IPS-15b (cell line): ENCODE results near the gene IER5L.

ENCODE experiments used
- H3K27me3 ChIP-seq: one replicate; pipeline ENCODE4 v1.6.1; 2013; ENCODE audit warnings: low read length; ENCODE audit not compliant: control insufficient read depth, insufficient read depth
- H3K36me3 ChIP-seq: one replicate; pipeline ENCODE4 v1.6.1; 2013; ENCODE audit warnings: low read length; ENCODE audit not compliant: control insufficient read depth, insufficient read depth
- H3K4me1 ChIP-seq: one replicate; pipeline ENCODE4 v1.6.1; 2013; ENCODE audit warnings: mild to moderate bottlenecking, low read length; ENCODE audit not compliant: control insufficient read depth, insufficient read depth
- H3K4me3 ChIP-seq: one replicate; pipeline ENCODE4 v1.5.1; 2013; ENCODE audit warnings: low read depth, low read length
- H3K9ac ChIP-seq: one replicate; pipeline ENCODE4 v1.6.1; 2013; ENCODE audit warnings: low read depth, mild to moderate bottlenecking, low read length
- H3K9me3 ChIP-seq: one replicate; pipeline ENCODE4 v1.6.1; 2013; ENCODE audit warnings: mild to moderate bottlenecking, low read length; ENCODE audit not compliant: control insufficient read depth, insufficient read depth

IER5L gene

DNA sequence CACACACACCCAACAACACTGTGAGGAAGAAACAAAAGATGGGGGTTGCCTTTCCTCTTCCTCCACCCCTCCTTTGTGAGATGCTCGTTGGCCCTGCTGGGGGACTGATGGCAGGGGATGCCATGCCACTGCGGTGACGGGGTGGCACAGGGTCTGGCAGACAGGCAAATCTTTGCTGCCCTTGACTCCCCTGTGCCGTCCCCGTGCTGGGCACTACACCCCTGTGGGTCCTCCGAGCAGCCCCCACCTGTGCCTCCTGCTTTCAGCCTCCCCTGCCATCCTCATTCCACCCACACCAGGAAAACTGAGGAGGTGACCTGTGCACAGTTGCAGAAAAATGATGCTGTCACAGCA lies 40.2 kb upstream of the IER5L start:
- Histone ChIP-seq H3K4me3 (no peak overlapping the region), H3K4me1 (peaks cover 7% of the 10 kb centered on the region), H3K9me3 (no peaks in the 10 kb centered on the region), H3K36me3 (no peaks in the 10 kb centered on the region), H3K27me3 (no peaks in the 10 kb centered on the region), H3K9ac (no peak overlapping the region)

DNA sequence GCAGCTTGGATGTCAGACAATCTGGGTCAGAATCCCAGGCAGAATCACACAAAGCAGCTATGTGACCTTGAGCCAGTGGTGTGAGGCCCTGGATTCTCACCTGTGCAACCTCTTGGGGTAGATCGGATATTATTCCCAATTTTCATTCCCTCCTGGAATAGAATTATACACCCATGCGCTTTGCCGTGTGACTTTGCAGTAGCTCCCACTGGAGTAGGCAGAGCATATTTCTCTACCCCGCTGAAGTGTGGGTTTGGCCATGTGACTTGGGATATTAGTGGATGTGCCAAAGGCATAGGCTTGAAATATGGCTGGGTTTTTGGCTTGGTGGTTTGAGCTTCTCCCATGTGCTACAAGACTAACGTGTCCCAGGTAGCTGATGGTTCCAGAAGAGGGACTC lies 35.5 kb upstream of the IER5L start:
- H3K4me3 ChIP-seq: no peak overlapping the region
- H3K27me3 ChIP-seq: no peaks in the 10 kb centered on the region
- H3K9me3 ChIP-seq: no peaks in the 10 kb centered on the region
- H3K9ac ChIP-seq: no peak overlapping the region
- H3K4me1 ChIP-seq: no peaks in the 10 kb centered on the region
- no peaks in the 10 kb centered on the region for H3K36me3 ChIP-seq

DNA sequence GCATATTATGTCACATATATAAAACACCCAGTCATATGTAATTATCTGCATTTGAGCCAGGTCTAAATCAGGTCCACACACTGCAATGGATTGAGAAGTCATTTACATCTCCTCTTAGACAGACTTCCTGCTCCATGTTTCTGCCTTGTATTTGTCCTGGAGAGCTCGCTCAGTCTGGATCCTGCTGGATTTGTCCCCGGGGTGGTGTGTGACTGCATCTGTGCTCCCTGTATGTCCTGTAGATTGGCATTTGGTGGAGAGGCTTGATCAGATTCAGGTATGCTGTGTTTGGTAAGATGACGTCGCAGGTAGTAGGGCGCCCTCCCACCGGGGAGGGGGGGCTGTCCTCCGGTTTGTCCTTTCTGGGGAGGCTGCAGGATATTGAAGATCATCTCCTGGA lies 33.6 kb upstream of the IER5L start:
- Histone ChIP-seq H3K36me3 (no peaks in the 10 kb centered on the region), H3K4me1 (peaks cover 3% of the 10 kb centered on the region), H3K4me3 (no peak overlapping the region), H3K9ac (no peak overlapping the region), H3K9me3 (no peaks in the 10 kb centered on the region), H3K27me3 (no peaks in the 10 kb centered on the region)

DNA sequence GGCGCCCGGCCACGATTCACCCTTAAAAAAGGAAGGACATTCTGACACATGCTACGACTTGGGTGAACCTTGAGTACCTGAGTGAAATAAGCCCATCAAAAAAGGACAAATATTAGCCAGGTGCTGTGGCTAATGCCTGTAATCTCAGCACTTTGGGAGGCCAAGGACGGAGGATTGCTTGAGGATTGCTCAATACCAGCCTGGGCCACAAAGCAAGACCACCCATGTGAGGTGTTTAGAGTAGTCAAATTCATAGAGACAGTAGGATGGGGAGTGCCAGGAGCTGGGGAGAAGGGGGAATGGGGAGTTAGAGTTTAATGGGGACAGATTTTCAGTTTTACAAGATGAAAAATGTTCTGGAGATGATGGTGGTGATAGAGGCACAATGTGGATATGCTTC lies 32.1 kb upstream of the IER5L start:
- Histone ChIP-seq H3K4me3 (peak overlapping the region; percentile 76), H3K4me1 (peaks cover 3% of the 10 kb centered on the region), H3K9ac (no peak overlapping the region), H3K9me3 (no peaks in the 10 kb centered on the region), H3K27me3 (no peaks in the 10 kb centered on the region), H3K36me3 (no peaks in the 10 kb centered on the region)

DNA sequence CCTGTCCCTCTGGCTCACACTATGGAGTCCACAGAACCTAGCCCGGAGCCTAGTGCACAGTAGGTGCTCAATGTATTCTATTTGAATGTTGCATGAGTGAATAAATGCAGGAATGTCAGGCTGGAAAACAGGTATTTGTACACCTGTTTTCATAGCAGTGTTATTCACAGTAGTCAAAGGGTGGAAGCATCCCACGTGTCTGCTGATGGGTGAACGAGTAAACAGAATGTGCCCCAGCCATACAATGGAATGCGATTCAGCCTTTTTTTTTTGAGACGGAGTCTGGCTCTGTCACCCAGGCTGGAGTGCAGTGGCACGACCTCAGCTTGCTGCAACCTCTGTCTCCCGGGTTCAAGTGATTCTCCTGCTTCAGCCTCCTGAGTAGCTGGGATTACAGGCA lies 31.5 kb upstream of the IER5L start:
- peaks cover 3% of the 10 kb centered on the region for H3K4me1 ChIP-seq
- H3K4me3 ChIP-seq: peak overlapping the region; percentile 76

DNA sequence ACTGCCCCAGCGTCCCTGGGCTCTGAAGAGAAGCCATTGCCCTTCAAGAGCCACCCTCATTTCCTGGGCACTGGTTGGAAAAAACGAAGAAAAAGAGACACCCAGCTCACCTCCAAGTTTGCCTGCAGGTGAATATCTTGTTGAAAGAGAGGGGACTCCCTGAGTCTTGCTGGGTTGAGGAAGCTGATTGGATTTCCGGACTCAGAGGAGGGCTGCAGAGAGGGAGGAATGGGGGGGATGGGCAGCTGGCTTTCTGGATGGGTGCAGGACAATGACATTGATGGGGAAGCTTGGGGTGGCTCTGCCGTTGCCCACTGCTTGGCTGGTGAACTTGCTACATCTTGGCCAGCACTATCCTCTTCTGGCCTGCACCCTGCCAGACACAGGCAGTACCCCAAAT lies 31.0 kb upstream of the IER5L start:
- peak overlapping the region; percentile 79 for H3K9ac ChIP-seq
- peak overlapping the region; percentile 76 for H3K4me3 ChIP-seq

More for the DNA sequence above, 31.5 kb upstream of the IER5L start:
- no peaks in the 10 kb centered on the region for H3K27me3 ChIP-seq
- H3K9ac ChIP-seq: peak overlapping the region; percentile 79
- no peaks in the 10 kb centered on the region for H3K9me3 ChIP-seq
- H3K36me3 ChIP-seq: no peaks in the 10 kb centered on the region

DNA sequence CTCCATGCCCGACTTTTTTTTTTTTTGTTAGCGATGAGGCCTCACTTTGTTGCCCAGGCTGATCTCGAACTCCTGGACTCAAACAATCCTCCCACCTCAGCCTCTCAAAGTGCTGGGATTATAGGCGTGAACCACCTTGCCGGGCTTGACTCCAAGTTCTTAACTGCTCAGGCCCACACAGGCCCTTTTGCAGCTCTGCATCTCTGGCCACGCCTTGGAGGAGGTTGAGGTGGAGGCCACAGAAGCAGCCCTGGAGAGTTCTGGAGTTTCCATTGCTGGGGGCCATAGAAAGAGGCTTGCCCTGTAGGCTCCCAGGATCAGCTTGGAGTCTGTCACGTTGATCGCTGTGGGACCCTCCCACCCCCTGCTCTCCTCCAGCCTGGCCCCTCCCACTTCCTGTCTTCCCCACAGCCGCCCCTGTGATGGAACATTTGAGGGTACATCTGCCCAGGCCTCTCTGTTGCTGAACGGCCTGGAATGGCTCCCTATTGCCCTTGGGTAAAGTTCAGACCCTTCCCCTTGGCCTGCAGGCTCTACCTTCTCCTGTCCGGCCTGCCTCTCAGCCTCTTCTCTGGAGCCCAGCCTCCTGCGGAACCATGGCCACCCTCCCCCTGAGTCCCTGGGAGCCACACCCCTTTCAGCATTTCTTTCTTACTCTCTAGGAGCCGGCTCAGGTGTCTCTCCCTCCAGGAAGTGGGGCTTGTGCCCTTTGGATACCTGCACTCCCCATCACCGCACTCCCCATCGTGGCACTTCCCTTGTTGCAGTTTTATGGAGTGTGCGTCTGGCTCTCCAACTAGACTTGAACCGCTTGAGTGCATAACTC lies 30.4 kb upstream of the IER5L start:
- peaks cover 3% of the 10 kb centered on the region for H3K4me1 ChIP-seq
- peak overlapping the region; percentile 76 for H3K4me3 ChIP-seq
- peak overlapping the region; percentile 79 for H3K9ac ChIP-seq
- no peaks in the 10 kb centered on the region for H3K9me3 ChIP-seq
- no peaks in the 10 kb centered on the region for H3K36me3 ChIP-seq
- H3K27me3 ChIP-seq: peaks cover 7% of the 10 kb centered on the region

More for the DNA sequence above, 31.0 kb upstream of the IER5L start:
- Histone ChIP-seq H3K4me1 (peaks cover 3% of the 10 kb centered on the region), H3K36me3 (no peaks in the 10 kb centered on the region), H3K27me3 (peaks cover 2% of the 10 kb centered on the region), H3K9me3 (no peaks in the 10 kb centered on the region)

DNA sequence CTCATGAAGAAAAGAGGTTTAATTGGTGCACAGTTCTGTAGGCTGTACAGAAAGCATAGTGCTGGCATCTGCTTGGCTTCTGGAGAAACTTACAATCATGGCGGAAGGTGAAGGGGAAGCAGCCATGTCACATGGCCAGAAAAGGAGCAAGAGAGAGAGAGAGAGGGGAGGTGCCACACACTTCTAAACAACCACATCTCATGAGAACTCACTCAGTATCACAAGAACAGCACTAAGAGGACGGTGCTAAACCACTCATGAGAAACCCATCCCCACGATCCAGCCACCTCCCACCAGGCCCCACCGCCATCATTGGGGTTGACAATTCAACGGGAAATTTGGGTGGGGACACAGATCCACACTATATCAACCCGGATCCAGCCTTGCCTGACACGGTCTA lies 28.8 kb upstream of the IER5L start:
- Histone ChIP-seq H3K9ac (no peak overlapping the region), H3K4me3 (no peak overlapping the region), H3K9me3 (no peaks in the 10 kb centered on the region), H3K4me1 (peaks cover 3% of the 10 kb centered on the region), H3K27me3 (peaks cover 7% of the 10 kb centered on the region), H3K36me3 (no peaks in the 10 kb centered on the region)

DNA sequence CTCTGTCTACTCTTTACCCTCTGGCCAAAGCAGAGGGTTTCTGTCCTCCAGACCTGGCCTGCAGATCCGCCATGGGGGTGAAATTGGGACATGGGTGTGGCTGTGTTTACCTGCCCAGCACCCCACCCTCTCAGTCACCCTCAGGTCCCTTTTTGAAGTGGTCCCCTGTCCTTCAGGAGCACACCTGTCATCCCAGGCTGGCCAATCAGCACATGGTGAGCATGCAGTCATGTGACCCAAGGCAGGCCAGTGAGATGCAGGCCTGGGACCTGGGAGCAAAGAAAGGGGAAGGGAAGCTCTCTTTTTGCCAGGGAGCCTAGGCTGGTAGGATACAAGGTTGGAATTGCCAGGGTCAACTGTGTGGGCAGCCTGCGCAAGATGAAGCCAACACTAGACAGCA lies 28.3 kb upstream of the IER5L start:
- Histone ChIP-seq H3K9me3 (no peaks in the 10 kb centered on the region), H3K27me3 (peaks cover 7% of the 10 kb centered on the region), H3K4me1 (peaks cover 3% of the 10 kb centered on the region), H3K9ac (no peak overlapping the region), H3K36me3 (no peaks in the 10 kb centered on the region), H3K4me3 (no peak overlapping the region)

DNA sequence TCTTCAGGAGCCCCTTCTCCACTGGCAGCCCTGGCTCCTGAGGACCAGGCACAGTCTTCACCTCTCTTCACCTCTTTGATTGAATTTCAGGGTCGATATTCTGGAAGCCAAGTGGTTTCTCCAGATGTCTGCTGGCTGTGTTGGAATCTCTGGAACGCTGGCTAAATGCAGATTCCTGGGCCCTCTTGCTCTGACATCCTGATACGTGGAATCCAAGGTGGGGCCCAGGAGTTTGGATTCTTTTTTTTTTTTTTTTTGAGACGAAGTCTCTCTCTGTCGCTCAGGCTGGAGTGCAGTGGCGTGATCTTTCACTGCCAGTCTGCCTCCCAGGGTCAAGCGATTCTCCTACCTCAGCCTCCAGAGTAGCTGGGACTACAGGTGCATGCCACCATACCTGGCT lies 26.8 kb upstream of the IER5L start:
- Histone ChIP-seq H3K4me3 (no peak overlapping the region), H3K36me3 (no peaks in the 10 kb centered on the region), H3K9me3 (no peaks in the 10 kb centered on the region), H3K9ac (no peak overlapping the region), H3K4me1 (peaks cover 3% of the 10 kb centered on the region), H3K27me3 (peaks cover 7% of the 10 kb centered on the region)

DNA sequence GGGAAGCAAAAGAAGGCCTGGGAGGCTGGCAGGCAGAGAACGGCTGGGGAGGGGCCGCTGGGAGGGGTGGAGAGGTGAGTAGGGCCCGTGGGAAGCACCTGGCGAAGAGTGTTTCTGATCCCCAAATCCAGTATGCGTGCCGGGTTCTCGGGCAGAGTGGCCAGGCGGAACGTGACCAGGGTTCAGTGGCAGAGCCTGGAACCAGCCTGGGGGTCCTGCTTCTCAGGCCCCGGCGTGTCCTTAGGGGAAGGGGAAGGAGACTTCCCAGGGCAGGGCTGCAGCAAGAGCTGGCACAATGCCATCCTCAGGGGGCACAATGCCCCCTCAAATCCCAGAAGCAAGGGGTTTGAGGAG lies 25.5 kb upstream of the IER5L start:
- peaks cover 3% of the 10 kb centered on the region for H3K4me1 ChIP-seq
- H3K4me3 ChIP-seq: peak overlapping the region; percentile 64
- no peaks in the 10 kb centered on the region for H3K36me3 ChIP-seq
- H3K9ac ChIP-seq: no peak overlapping the region
- no peaks in the 10 kb centered on the region for H3K9me3 ChIP-seq
- peaks cover 14% of the 10 kb centered on the region for H3K27me3 ChIP-seq

DNA sequence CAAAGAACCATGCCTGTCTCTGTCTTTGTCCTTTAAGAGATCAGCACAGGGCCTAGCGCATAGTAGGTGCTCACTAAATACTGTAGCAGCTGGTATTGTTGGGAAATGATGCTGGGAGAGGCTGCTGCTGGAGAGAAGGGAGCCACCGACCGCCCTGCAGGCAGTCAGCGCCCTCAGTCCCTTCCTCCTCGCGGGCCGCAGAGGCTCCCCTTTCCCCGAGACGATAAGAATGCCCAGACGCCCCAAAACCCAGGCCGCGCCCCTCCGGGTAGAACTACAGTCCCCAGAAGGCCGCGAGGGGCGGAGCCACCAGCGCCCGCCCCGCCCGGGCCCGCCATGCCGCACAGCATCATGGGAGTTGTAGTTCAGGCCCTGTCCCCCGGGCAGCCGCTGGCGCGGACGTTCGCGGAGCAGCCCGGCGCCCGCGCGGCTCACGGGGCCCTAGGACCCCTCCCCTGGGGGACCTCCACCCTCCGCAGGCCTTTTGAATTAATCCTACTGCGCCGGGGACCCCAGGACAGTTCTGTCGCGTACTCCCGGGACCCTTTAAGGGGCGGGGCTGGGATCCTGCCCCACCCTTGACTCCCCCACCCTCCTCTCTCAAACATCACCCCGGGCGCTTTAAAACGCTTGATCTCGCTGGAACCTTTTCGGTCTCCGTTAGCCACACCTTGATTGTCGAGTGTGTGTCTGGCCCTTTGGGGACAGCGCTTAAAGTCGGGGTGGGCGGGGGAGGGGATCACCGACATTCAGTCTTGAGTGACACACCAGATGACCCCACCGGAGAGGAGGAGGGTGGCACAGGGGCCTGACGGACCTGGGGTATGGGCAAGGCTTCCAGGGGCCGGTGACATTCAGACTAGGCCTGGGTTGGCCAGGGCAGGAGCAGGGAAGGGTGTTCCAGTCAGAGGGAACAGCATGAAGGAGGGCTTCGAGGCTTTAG lies 24.8 kb upstream of the IER5L start:
- H3K9ac ChIP-seq: no peak overlapping the region

More for the DNA sequence above, 24.8 kb upstream of the IER5L start:
- H3K4me3 ChIP-seq: peak overlapping the region; percentile 64
- peaks cover 20% of the 10 kb centered on the region for H3K27me3 ChIP-seq
- H3K9me3 ChIP-seq: no peaks in the 10 kb centered on the region
- H3K4me1 ChIP-seq: peaks cover 2% of the 10 kb centered on the region
- H3K36me3 ChIP-seq: no peaks in the 10 kb centered on the region
